ENCODE results near the gene NOXA1. TPM values are rescaled to one million over a fixed set of nuclear protein-coding genes. Genes with fewer than 3 reads are reported as not detected.
A peak's percentile ranks its signal among the peaks of the same experiment; 100 is the strongest.

The NOXA1 gene
- total and polyA plus RNA-seq, 2 of the 8 experiments (the other 6 are each of a cell fraction or from before 2014, with no cell fraction given), result 0.34 to 0.91 TPM

- DNase-seq (ENCODE audit: low read depth in 1 of 2, low spot score in 2 of 2) (no peak), FAIRE-seq (no peak)
- Histone ChIP-seq H3K79me1 (ENCODE audit: low read depth, low read length) (no peaks in the 10 kb centered on the region), H2BK12ac (ENCODE audit: low read depth, low read length) (no peak overlapping the region), H3K36me3 (ENCODE audit: control insufficient read depth in 2 of 4, insufficient read depth in 4 of 4, low read length in 3 of 4) (no peaks in the 10 kb centered on the region), H3K27ac (ENCODE audit: low read depth, low read length) (no peak overlapping the region), H2BK5ac (ENCODE audit: low read depth, low read length) (no peak overlapping the region), H3K23me2 (ENCODE audit: low read depth, low read length) (no peaks in the 10 kb centered on the region), H2BK15ac (ENCODE audit: low read length) (no peak overlapping the region), H3K56ac (replicated peaks; ENCODE audit: insufficient read length, low read depth, low read length) (no peak overlapping the region), H3K14ac (ENCODE audit: insufficient read length) (no peak overlapping the region), H3K4me2 (ENCODE audit: insufficient read depth in 1 of 2, low read depth in 2 of 2, low read length in 2 of 2) (no peak overlapping the region), H3K79me2 (ENCODE audit: control insufficient read depth in 1 of 2, insufficient read depth in 2 of 2, low read length in 2 of 2) (no peaks in the 10 kb centered on the region), H2BK120ac (replicated peaks; ENCODE audit: low read depth, low read length) (no peak overlapping the region), H3K9me3 (ENCODE audit: insufficient read depth in 2 of 2, low read depth in 1 of 2, low read length in 1 of 2) (no peaks in the 10 kb centered on the region), H4K20me1 (replicated peaks in 1 of 2; ENCODE audit: control insufficient read depth in 1 of 2, insufficient read depth in 2 of 2, low read length in 2 of 2) (no peaks in the 10 kb centered on the region), H2AFZ (ENCODE audit: low read length) (no peak overlapping the region), H3K27me3 (replicated peaks in 1 of 4; ENCODE audit: control insufficient read depth in 3 of 4, extremely low read depth in 1 of 4, insufficient read depth in 3 of 4, low read length in 3 of 4) (no peaks in the 10 kb centered on the region), H4K91ac (replicated peaks; ENCODE audit: insufficient read length, low read length) (no peak overlapping the region), H3K4ac (replicated peaks; ENCODE audit: insufficient read length, low read depth, low read length) (no peak overlapping the region), H2AK5ac (ENCODE audit: low read depth, low read length) (no peak overlapping the region), H3K4me3 (ENCODE audit: extremely low read depth in 1 of 4, insufficient read depth in 2 of 4, low read depth in 3 of 4, low read length in 4 of 4) (no peak overlapping the region), H4K5ac (ENCODE audit: insufficient read length, low read depth, low read length) (no peak overlapping the region), H3K23ac (ENCODE audit: insufficient read length) (no peak overlapping the region), H2BK20ac (ENCODE audit: low read length) (no peak overlapping the region), H3K18ac (ENCODE audit: extremely low read depth, low read length) (no peak overlapping the region), H3K4me1 (replicated peaks in 1 of 4; ENCODE audit: control insufficient read depth in 3 of 4, insufficient read depth in 4 of 4, low read length in 3 of 4) (peaks cover 0 to 3% (median 0%) of the 10 kb centered on the region in 4 experiments; a peak in 2 of 7 replicates), H3K9ac (replicated peaks in 1 of 4; ENCODE audit: extremely low read depth in 1 of 4, low read depth in 3 of 4, low read length in 3 of 4) (no peak overlapping the region), H4K8ac (ENCODE audit: extremely low read depth, insufficient read depth, low read length) (peak overlapping the region; percentile 79; the same call in 1 of the 2 replicates)
- ChIA-PET POLR2A (ENCODE audit: partially characterized antibody) (interaction anchor here (0.6 to 2.5 kb wide), 4 partner anchors 8 to 191 kb away, joined by 3 to 11 read pairs (median 4); partner anchors contain the start of genes EXD3, NOXA1 and TUBB4B), CTCF (ENCODE audit: partially characterized antibody) (interaction anchor here (0.9 to 2.5 kb wide), 3 partner anchors 8 to 152 kb away, joined by 3 to 7 read pairs (median 5); partner anchors contain the start of genes EXD3 and NOXA1)
- 90% methylated on average over 15 of the region's 21 CpGs; no CpG with 5 or more reads in 1 of the 2 experiments for WGBS, 2 experiments (ENCODE audit: extremely low coverage in 1 of 2, insufficient coverage in 1 of 2, insufficient read length in 1 of 2, insufficient replicate concordance in 2 of 2, low coverage in 1 of 2, low lambda C conversion rate in 2 of 2, missing lambda C conversion rate in 1 of 2)
- TF ChIP-seq CBX5 (IDR thresholded peaks at IDR 0.05; ENCODE audit: low read depth, low read length), result no peak
- no peak for TF ChIP-seq HDAC2 (IDR thresholded peaks at IDR 0.05; ENCODE audit: borderline replicate concordance in 1 of 2, low read depth in 2 of 2, low read length in 2 of 2)
- TF ChIP-seq BRCA1 (IDR thresholded peaks at IDR 0.05; ENCODE audit: low read depth, low read length), result no peak
- no peak for TF ChIP-seq RFX5 (IDR thresholded peaks at IDR 0.05; ENCODE audit: borderline replicate concordance, low read depth, low read length)
- no peak for TF ChIP-seq ATF3 (IDR thresholded peaks at IDR 0.05; ENCODE audit: insufficient read depth, low read depth, low read length)
- TF ChIP-seq BCL11A (IDR thresholded peaks at IDR 0.05; ENCODE audit: low read depth in 2 of 2, low read length in 2 of 2), result no peak
- no peak for TF ChIP-seq CHD2 (IDR thresholded peaks at IDR 0.05; ENCODE audit: low read length)
- no peak for TF ChIP-seq CTBP2 (IDR thresholded peaks at IDR 0.05; ENCODE audit: borderline replicate concordance, insufficient read depth, insufficient read length, low read length)
- no peak for TF ChIP-seq TAF7 (optimal IDR thresholded peaks at IDR 0.05; ENCODE audit: borderline replicate concordance, low read depth, low read length)
- no peak for TF ChIP-seq EP300 (IDR thresholded peaks at IDR 0.05; ENCODE audit: borderline replicate concordance in 1 of 2, low read depth in 2 of 2, low read length in 2 of 2)
- TF ChIP-seq FOSL1 (IDR thresholded peaks at IDR 0.05; ENCODE audit: insufficient read depth, low read depth, low read length), result no peak
Observed at GRCh38 chr9:137431416-137431931, 8.3 kb downstream of the NOXA1 start.
